ENCODE data around the gene ST6GALNAC5.

DNA sequence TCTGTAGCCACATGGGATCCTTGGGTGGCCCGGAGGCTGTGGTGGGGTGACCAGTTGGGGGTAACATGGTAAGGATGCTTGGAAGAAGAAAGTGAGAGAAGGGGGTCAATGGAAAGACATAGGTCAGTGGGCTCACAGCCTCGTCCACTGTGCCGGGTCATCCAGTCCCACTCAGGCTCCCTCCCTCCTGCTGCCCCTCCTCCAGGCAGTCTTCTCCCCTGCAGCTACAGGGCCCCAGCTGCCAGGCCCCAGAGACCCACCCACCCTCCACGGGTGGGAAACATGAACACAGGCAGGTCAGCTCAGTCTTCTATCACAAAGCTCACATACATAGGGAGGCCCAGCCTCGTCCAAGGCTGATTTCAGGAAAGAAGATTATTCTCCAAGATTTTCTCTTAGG lies 158.3 kb downstream of the ST6GALNAC5 start:
- TF ChIP-seq, protein P1, sequence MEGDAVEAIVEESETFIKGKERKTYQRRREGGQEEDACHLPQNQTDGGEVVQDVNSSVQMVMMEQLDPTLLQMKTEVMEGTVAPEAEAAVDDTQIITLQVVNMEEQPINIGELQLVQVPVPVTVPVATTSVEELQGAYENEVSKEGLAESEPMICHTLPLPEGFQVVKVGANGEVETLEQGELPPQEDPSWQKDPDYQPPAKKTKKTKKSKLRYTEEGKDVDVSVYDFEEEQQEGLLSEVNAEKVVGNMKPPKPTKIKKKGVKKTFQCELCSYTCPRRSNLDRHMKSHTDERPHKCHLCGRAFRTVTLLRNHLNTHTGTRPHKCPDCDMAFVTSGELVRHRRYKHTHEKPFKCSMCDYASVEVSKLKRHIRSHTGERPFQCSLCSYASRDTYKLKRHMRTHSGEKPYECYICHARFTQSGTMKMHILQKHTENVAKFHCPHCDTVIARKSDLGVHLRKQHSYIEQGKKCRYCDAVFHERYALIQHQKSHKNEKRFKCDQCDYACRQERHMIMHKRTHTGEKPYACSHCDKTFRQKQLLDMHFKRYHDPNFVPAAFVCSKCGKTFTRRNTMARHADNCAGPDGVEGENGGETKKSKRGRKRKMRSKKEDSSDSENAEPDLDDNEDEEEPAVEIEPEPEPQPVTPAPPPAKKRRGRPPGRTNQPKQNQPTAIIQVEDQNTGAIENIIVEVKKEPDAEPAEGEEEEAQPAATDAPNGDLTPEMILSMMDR (IDR thresholded peaks at IDR 0.05) = no peak
- TF ChIP-seq POLR2A (IDR thresholded peaks at IDR 0.05) (no peak), EP300 (IDR thresholded peaks at IDR 0.05) (no peak), POLR2AphosphoS5 (IDR thresholded peaks at IDR 0.05) (no peak)

All from sigmoid colon (tissue), 4 donors.